ENCODE measurements around the gene GAL3ST2.

Gene GAL3ST2

GRCh38 chr2:241852116-241852980 is 75.7 kb downstream of the GAL3ST2 start:
- Histone ChIP-seq H2AFZ (no peak overlapping the region), H3K9me3 (ENCODE audit: control insufficient read depth, low read length) (no peaks in the 10 kb centered on the region)

GRCh38 chr2:241852981-241853631 is 76.5 kb downstream of the GAL3ST2 start:
- no peaks in the 10 kb centered on the region for H3K4me1 ChIP-seq
- H3K27ac ChIP-seq, result no peak overlapping the region
- H3K4me2 ChIP-seq (ENCODE audit: low read length), result no peak overlapping the region
- H3K9ac ChIP-seq, result no peak overlapping the region
- no peaks in the 10 kb centered on the region for H3K36me3 ChIP-seq (ENCODE audit: control insufficient read depth, insufficient read depth, low read length)
- no peaks in the 10 kb centered on the region for H3K79me2 ChIP-seq
- no peak overlapping the region for H3K4me3 ChIP-seq (ENCODE audit: low read depth, low read length)
- no peak for TF ChIP-seq CTCF (IDR thresholded peaks at IDR 0.05)
- no peaks in the 10 kb centered on the region for H3K27me3 ChIP-seq (ENCODE audit: control insufficient read depth, insufficient read depth, low read length)
- no peaks in the 10 kb centered on the region for H3K9me3 ChIP-seq (ENCODE audit: control insufficient read depth, low read length)
- H2AFZ ChIP-seq, result no peak overlapping the region

More at GRCh38 chr2:241852116-241852980, 75.7 kb downstream of the GAL3ST2 start:
- TF ChIP-seq CTCF (IDR thresholded peaks at IDR 0.05), result no peak
- no peak overlapping the region for H3K9ac ChIP-seq
- H3K4me2 ChIP-seq (ENCODE audit: low read length), result no peak overlapping the region
- H3K27me3 ChIP-seq (ENCODE audit: control insufficient read depth, insufficient read depth, low read length), result no peaks in the 10 kb centered on the region
- H3K36me3 ChIP-seq (ENCODE audit: control insufficient read depth, insufficient read depth, low read length), result no peaks in the 10 kb centered on the region
- no peak overlapping the region for H3K4me3 ChIP-seq (ENCODE audit: low read depth, low read length)
- H3K27ac ChIP-seq, result no peak overlapping the region
- H3K79me2 ChIP-seq, result no peaks in the 10 kb centered on the region
- no peaks in the 10 kb centered on the region for H3K4me1 ChIP-seq

All from parathyroid adenoma (tissue), 2 donors.